Upper lobe of left lung (tissue), 6 donors: ENCODE measurements around the gene CCR9. TPM values are rescaled to one million over a fixed set of nuclear protein-coding genes. Genes with fewer than 3 reads are reported as not detected.

ENCODE experiments used
- ATAC-seq, 2 donors: fragments of 200-7000 bp; cut with Tn5 transposase; one replicate each; pipeline ENCODE4 v1.9.1; 2022; ENCODE audit warnings: mild to moderate bottlenecking in 2 of 2, moderate library complexity in 2 of 2; ENCODE audit not compliant: low FRiP score in 2 of 2
- DNase-seq, 2 donors: peaks; one replicate each; pipeline ENCODE4 v3.0.0-alpha.2; 2019 to 2020
- H3K27ac ChIP-seq, 4 donors: fragments of 200-600 bp; sonication (generic); one replicate each; pipeline ENCODE4 v1.5.1; 2016 to 2019
- H3K27me3 ChIP-seq, 4 donors: fragments of 200-600 bp; sonication (generic); one replicate each; pipeline ENCODE4 v1.5.1; 2017 to 2019
- H3K36me3 ChIP-seq, 4 donors: fragments of 200-600 bp; sonication (generic); one replicate each; pipeline ENCODE4 v1.5.1; 2016 to 2019
- H3K4me1 ChIP-seq, 4 donors: fragments of 200-600 bp; sonication (generic); one replicate each; pipeline ENCODE4 v1.5.1; 2018 to 2019
- H3K4me3 ChIP-seq, 4 donors: fragments of 200-600 bp; sonication (generic); one replicate each; pipeline ENCODE4 v1.5.1; 2017 to 2019; ENCODE audit warnings: mild to moderate bottlenecking in 2 of 4, moderate library complexity in 1 of 4
- H3K9me3 ChIP-seq, 4 donors: fragments of 200-600 bp; sonication (generic); one replicate each; pipeline ENCODE4 v1.5.1; 2018 to 2019
- EP300 ChIP-seq, 4 donors: sonication (generic); formaldehyde crosslinking; IDR thresholded peaks; one replicate each; pipeline ENCODE4 v1.5.1; 2017; ENCODE audit warnings: antibody characterized with exemption in 4 of 4, control low read depth in 2 of 4
- POLR2A ChIP-seq, 4 donors: fragments of 450-650 bp; IDR thresholded peaks; one replicate each; pipeline ENCODE4 v1.5.1; 2016 to 2017; ENCODE audit warnings: antibody characterized with exemption in 4 of 4, mild to moderate bottlenecking in 2 of 4
- POLR2AphosphoS5 ChIP-seq, 2 donors: sonication (generic); formaldehyde crosslinking; IDR thresholded peaks; one replicate each; pipeline ENCODE4 v1.5.1; 2017; ENCODE audit warnings: antibody characterized with exemption in 2 of 2
- WGBS, 2 donors: methylation state at CpG; one replicate each; pipeline ENCODE4 v1.1.5; 2017 to 2018; 5-methylcytosine and 5-hydroxymethylcytosine counted together
- total RNA-seq, 6 donors: library from RNA; depleted of rRNA in 4 of 6; stranded (reverse); fragments of >200 nt in 4 of 6; gene quantifications; one replicate each; pipeline versions ENCODE4 v1.1.0 to v1.2.1, GENCODE V29; 2016 to 2021
- TF ChIP-seq, protein P1 (sequence below), 6 experiments: fragments of 450-650 bp in 4 of 6; fragments of 200-600 bp in 2 of 6; sonication (generic) in 2 of 6; IDR thresholded peaks; one replicate each; pipeline ENCODE4 v1.5.1; 2016 to 2019; ENCODE audit warnings: antibody characterized with exemption in 6 of 6
- donor health status: DM: no; HTN: no; CAD: no; lungs with moderate emphysema.
- donor health status: DM: no; HTN: yes; CAD: no; lungs with severe emphysema.

CCR9 gene, protein sequence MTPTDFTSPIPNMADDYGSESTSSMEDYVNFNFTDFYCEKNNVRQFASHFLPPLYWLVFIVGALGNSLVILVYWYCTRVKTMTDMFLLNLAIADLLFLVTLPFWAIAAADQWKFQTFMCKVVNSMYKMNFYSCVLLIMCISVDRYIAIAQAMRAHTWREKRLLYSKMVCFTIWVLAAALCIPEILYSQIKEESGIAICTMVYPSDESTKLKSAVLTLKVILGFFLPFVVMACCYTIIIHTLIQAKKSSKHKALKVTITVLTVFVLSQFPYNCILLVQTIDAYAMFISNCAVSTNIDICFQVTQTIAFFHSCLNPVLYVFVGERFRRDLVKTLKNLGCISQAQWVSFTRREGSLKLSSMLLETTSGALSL
- total RNA-seq: under 1 TPM in 2 of 6 donors, not detected in 4; 0.11 to 0.13 TPM

DNA sequence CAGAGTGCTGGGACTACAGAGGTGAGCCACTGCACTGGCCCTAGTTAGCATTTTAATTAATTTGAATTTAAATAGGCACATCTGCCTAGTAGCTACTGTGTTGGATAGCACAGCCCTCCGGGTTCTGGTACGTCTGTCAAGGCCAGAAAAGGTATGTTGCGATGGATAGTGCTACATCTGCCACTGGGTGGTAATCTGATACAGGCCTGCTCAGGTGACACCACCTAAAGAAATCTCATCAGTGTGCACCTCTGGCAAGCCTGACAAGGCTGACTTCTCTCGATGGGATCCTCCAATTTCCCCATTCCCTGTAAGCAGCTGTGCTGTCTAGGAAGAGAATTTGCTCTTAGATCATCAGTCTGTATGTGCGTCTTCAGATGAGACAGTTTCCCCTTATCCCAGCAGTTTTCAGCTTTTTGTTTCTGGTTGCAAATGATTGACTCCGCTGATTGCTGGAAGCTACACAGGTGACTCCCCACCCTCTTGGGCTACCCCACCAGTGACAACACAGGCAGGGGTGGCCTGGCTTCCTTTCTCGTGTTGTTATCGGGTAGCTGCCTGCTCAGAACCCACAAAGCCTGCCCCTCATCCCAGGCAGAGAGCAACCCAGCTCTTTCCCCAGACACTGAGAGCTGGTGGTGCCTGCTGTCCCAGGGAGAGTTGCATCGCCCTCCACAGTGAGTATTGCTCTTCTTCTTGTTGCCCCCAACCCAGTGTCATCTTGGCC is at the start of gene CCR9:
Gene CCR9, plus strand, starts transcription at position 565 of the 727 bp plus-strand sequence. CDS start 8,391 bp downstream, outside the sequence.
- H3K27ac ChIP-seq: no peak within 1 kb of the TSS
- no peaks in the 10 kb centered on the region for H3K9me3 ChIP-seq
- no peak for TF ChIP-seq EP300 (IDR thresholded peaks at IDR 0.05)
- no peak for TF ChIP-seq POLR2AphosphoS5 (IDR thresholded peaks at IDR 0.05)
- TF ChIP-seq, protein P1, sequence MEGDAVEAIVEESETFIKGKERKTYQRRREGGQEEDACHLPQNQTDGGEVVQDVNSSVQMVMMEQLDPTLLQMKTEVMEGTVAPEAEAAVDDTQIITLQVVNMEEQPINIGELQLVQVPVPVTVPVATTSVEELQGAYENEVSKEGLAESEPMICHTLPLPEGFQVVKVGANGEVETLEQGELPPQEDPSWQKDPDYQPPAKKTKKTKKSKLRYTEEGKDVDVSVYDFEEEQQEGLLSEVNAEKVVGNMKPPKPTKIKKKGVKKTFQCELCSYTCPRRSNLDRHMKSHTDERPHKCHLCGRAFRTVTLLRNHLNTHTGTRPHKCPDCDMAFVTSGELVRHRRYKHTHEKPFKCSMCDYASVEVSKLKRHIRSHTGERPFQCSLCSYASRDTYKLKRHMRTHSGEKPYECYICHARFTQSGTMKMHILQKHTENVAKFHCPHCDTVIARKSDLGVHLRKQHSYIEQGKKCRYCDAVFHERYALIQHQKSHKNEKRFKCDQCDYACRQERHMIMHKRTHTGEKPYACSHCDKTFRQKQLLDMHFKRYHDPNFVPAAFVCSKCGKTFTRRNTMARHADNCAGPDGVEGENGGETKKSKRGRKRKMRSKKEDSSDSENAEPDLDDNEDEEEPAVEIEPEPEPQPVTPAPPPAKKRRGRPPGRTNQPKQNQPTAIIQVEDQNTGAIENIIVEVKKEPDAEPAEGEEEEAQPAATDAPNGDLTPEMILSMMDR (IDR thresholded peaks at IDR 0.05): no peak
- TF ChIP-seq POLR2A (IDR thresholded peaks at IDR 0.05): no peak
- H3K4me3 ChIP-seq: no peak within 1 kb of the TSS
- no peaks in the 10 kb centered on the region for H3K36me3 ChIP-seq
- peaks cover 0 to 5% (median 0%) of the 10 kb centered on the region in 4 donors for H3K4me1 ChIP-seq
- WGBS, 2 donors: 87 to 89% methylated on average over 6 to 9 of the region's 9 CpGs
- no peak for ATAC-seq
- no peak for DNase-seq
- H3K27me3 ChIP-seq: no peaks in the 10 kb centered on the region

DNA sequence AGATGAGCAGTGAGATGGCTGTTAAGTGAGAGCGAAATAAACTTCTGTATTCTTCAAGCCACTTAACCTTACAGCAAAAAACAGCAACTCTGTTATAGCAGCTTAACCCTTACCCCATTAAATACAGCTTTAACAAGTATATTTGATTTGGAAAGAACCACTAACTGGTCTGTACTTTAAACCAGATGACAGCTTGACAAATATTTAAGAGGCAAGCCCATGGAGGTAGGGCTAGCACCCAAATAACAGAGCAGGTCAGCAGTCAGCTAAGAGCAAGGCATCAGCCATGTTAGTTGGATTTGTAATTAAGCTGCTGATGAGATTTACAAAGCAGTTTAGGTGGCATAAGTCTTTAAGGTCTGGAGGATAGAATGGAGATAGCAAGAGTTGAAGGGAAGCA is 47.9 kb upstream of the CCR9 start:
- TF ChIP-seq, protein P1 (IDR thresholded peaks at IDR 0.05): no peak
- TF ChIP-seq EP300 (IDR thresholded peaks at IDR 0.05): no peak
- no peak for TF ChIP-seq POLR2AphosphoS5 (IDR thresholded peaks at IDR 0.05)
- TF ChIP-seq POLR2A (IDR thresholded peaks at IDR 0.05): no peak
- H3K27ac ChIP-seq: no peak overlapping the region
- peaks cover 0 to 28% (median 6%) of the 10 kb centered on the region in 4 donors for H3K36me3 ChIP-seq
- WGBS, 2 donors: 80 to 93% methylated on average over 1 of the region's 1 CpG
- no peaks in the 10 kb centered on the region for H3K9me3 ChIP-seq
- ATAC-seq (no peak), DNase-seq (no peak)
- peaks cover 10 to 15% (median 11%) of the 10 kb centered on the region in 4 donors for H3K4me1 ChIP-seq
- no peaks in the 10 kb centered on the region for H3K27me3 ChIP-seq
- no peak overlapping the region for H3K4me3 ChIP-seq

DNA sequence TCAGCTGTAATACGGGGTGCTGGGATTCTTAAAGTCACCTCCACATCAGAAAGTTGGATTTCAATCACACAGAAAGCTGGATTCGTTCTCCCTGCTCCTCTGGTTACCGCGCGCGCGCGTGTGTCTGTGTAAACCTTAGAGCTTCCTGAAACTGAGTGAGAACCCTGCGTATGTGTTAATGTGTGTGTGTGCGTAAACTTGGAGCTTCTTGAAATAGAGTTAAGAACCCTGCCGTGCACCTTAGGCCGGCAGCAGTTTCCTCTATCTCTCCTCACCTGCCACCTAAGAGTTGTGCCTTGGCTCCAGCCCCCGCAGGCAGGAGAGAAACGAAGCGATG is 45.0 kb upstream of the CCR9 start:
- H3K27me3 ChIP-seq: no peaks in the 10 kb centered on the region
- TF ChIP-seq POLR2A (IDR thresholded peaks at IDR 0.05): no peak
- TF ChIP-seq, protein P1 (IDR thresholded peaks at IDR 0.05): no peak
- TF ChIP-seq POLR2AphosphoS5 (IDR thresholded peaks at IDR 0.05): no peak
- TF ChIP-seq EP300 (IDR thresholded peaks at IDR 0.05): no peak
- DNase-seq: peak in 1 of 2 donors; percentile 23
- WGBS, 2 donors: 0 to 2% methylated on average over 12 to 15 of the region's 15 CpGs
- ATAC-seq: peak; percentile 59 to 66
- peak overlapping the region; percentile 58 to 76 (median 66) for H3K27ac ChIP-seq
- peaks cover 10 to 15% (median 11%) of the 10 kb centered on the region in 4 donors for H3K4me1 ChIP-seq
- H3K9me3 ChIP-seq: no peaks in the 10 kb centered on the region
- H3K4me3 ChIP-seq: peak overlapping the region; percentile 66 to 97 (median 87)
- H3K36me3 ChIP-seq: peaks cover 0 to 7% (median 0%) of the 10 kb centered on the region in 4 donors

DNA sequence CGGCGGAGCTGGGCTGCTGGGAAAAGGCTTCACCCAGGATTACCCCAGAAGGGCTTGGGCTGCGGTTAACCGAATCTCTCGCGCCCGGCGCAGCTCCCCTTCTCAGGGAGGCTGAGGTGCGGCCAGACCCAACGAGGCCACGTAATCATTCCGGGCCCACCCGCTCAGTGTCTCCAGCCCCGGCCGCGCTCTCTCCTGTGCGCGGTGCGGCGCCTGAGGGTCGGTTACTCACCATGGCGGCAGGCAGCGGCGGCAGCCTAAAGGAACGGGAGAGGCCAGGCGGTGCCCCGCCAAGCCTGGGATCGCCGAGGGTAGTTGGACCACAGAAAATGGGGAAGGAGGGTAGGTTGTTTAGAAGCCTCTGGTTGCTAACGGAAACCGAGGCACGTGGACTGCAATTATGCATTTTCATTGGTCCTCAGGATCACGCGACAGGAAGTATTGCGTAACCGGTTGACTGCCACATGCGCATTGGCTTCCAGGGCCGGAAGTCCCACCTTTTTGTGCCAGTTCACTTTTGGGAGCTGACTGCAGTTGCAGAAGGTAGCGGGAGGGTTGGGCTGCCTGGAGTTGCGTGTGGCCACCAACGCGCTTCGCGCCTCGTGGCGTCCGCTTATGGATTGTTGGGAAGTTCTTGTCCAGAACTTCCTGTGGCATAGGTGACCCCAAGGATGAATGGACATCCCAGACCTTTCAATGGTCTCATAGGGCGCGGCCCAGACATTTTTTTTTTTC is 44.4 kb upstream of the CCR9 start, which contains the start of gene LZTFL1:
Gene LZTFL1, minus strand, starts transcription at position 363 of the 735 bp plus-strand sequence. Its CDS starts 128 bp downstream, at position 235.
- H3K4me1 ChIP-seq: peaks cover 10 to 15% (median 11%) of the 10 kb centered on the region in 4 donors
- no peaks in the 10 kb centered on the region for H3K27me3 ChIP-seq
- peak within 1 kb of the TSS; percentile 66 to 97 (median 87) for H3K4me3 ChIP-seq
- H3K9me3 ChIP-seq: no peaks in the 10 kb centered on the region
- DNase-seq (peak; percentile 88 to 91), ATAC-seq (peak; percentile 93 to 97)
- WGBS, 2 donors: 2 to 7% methylated on average over 26 to 46 of the region's 49 CpGs
- H3K27ac ChIP-seq: peak within 1 kb of the TSS; percentile 58 to 76 (median 66)
- TF ChIP-seq, protein P1 (IDR thresholded peaks at IDR 0.05): peak in 1 of 6 experiments; percentile 8
- TF ChIP-seq EP300 (IDR thresholded peaks at IDR 0.05) (peak in 1 of 4 donors; percentile 31), POLR2AphosphoS5 (IDR thresholded peaks at IDR 0.05) (peak; percentile 74 to 87), POLR2A (IDR thresholded peaks at IDR 0.05) (peak in 3 of 4 donors; percentile 39 to 57 (median 51))
- H3K36me3 ChIP-seq: peaks cover 0 to 2% (median 0%) of the 10 kb centered on the region in 4 donors
